ENCODE results near the gene HOXC10. TPM values are rescaled to one million over a fixed set of nuclear protein-coding genes. Genes with fewer than 3 reads are reported as not detected.

HOXC10 gene
- total RNA-seq, 2 experiments from 2014 or later: not detected

- ChIA-PET POLR2A (no interaction called here), CTCF (interaction anchor here (0.6 to 2.3 kb wide), 7 partner anchors 9 to 181 kb away, joined by 3 to 8 read pairs (median 3); no protein-coding TSS in a partner anchor)
- H3K27ac Mint-ChIP-seq: no peak overlapping the region
- no peaks in the 10 kb centered on the region for H3K36me3 Mint-ChIP-seq (ENCODE audit: low read depth)
- H3K4me1 Mint-ChIP-seq: peaks cover 20% of the 10 kb centered on the region
- no peak overlapping the region for H3K4me3 Mint-ChIP-seq
- no peaks in the 10 kb centered on the region for H3K9me3 Mint-ChIP-seq
- H3K27me3 Mint-ChIP-seq: peaks cover 87% of the 10 kb centered on the region
- DNase-seq: no peak
Measured at GRCh38 chr12:54026640-54027441, 41.9 kb downstream of the HOXC10 start.

GRCh38 chr12:54027442-54027786, 42.5 kb downstream of the HOXC10 start:
- Mint-ChIP-seq H3K4me3 (no peak overlapping the region), H3K9me3 (no peaks in the 10 kb centered on the region), H3K4me1 (peaks cover 20% of the 10 kb centered on the region), H3K27me3 (peaks cover 87% of the 10 kb centered on the region), H3K36me3 (ENCODE audit: low read depth) (no peaks in the 10 kb centered on the region), H3K27ac (no peak overlapping the region)
- DNase-seq: no peak
- ChIA-PET CTCF (interaction anchor here (1.1 to 2.3 kb wide), 4 partner anchors 11 to 174 kb away, joined by 3 to 8 read pairs (median 3); no protein-coding TSS in a partner anchor), POLR2A (no interaction called here)

GRCh38 chr12:54028314-54029201, 43.6 kb downstream of the HOXC10 start, which contains the start of gene HOXC6:
Gene HOXC6 (plus strand): TSS chr12:54028440. CDS start chr12:54028522, 82 bp downstream.
- ChIA-PET CTCF (interaction anchor here (1.1 to 2.3 kb wide), 5 partner anchors 16 to 172 kb away, joined by 3 to 8 read pairs (median 4); partner anchors contain the start of gene SMUG1), POLR2A (no interaction called here)
- peaks cover 87% of the 10 kb centered on the region for H3K27me3 Mint-ChIP-seq
- peaks cover 27% of the 10 kb centered on the region for H3K4me1 Mint-ChIP-seq
- H3K27ac Mint-ChIP-seq: no peak within 1 kb of the TSS
- no peaks in the 10 kb centered on the region for H3K36me3 Mint-ChIP-seq (ENCODE audit: low read depth)
- H3K4me3 Mint-ChIP-seq: no peak within 1 kb of the TSS
- H3K9me3 Mint-ChIP-seq: no peaks in the 10 kb centered on the region
- no peak for DNase-seq

- peaks cover 32% of the 10 kb centered on the region for H3K4me1 Mint-ChIP-seq
- no peak overlapping the region for H3K4me3 Mint-ChIP-seq
- POLR2A ChIA-PET: no interaction called here
- H3K27me3 Mint-ChIP-seq: peaks cover 84% of the 10 kb centered on the region
- no peaks in the 10 kb centered on the region for H3K9me3 Mint-ChIP-seq
- CTCF ChIA-PET: interaction anchor here (1.1 to 3.2 kb wide), 6 partner anchors 15 to 177 kb away, joined by 3 to 16 read pairs (median 4); partner anchors contain the start of gene SMUG1
- no peak for DNase-seq
- H3K36me3 Mint-ChIP-seq (ENCODE audit: low read depth): no peaks in the 10 kb centered on the region
- no peak overlapping the region for H3K27ac Mint-ChIP-seq
Measured at GRCh38 chr12:54029529-54030441, 44.8 kb downstream of the HOXC10 start.

- POLR2A ChIA-PET: no interaction called here
- peaks cover 85% of the 10 kb centered on the region for H3K27me3 Mint-ChIP-seq
- no peak overlapping the region for H3K4me3 Mint-ChIP-seq
- CTCF ChIA-PET: interaction anchor here (1.0 to 3.2 kb wide), 6 partner anchors 24 to 186 kb away, joined by 3 to 29 read pairs (median 20); partner anchors contain the start of gene HOXC4
- DNase-seq: no peak
- H3K9me3 Mint-ChIP-seq: no peaks in the 10 kb centered on the region
- H3K36me3 Mint-ChIP-seq (ENCODE audit: low read depth): no peaks in the 10 kb centered on the region
- no peak overlapping the region for H3K27ac Mint-ChIP-seq
- peaks cover 35% of the 10 kb centered on the region for H3K4me1 Mint-ChIP-seq
Measured at GRCh38 chr12:54030442-54030801, 45.5 kb downstream of the HOXC10 start.

- Mint-ChIP-seq H3K27me3 (peaks cover 85% of the 10 kb centered on the region), H3K27ac (no peak overlapping the region), H3K9me3 (no peaks in the 10 kb centered on the region), H3K4me1 (peaks cover 32% of the 10 kb centered on the region), H3K36me3 (ENCODE audit: low read depth) (no peaks in the 10 kb centered on the region), H3K4me3 (no peak overlapping the region)
- ChIA-PET CTCF (interaction anchor here (0.6 to 3.2 kb wide), 8 partner anchors 23 to 232 kb away, joined by 3 to 29 read pairs (median 10); partner anchors contain the start of gene HOXC4), POLR2A (interaction anchor here (0.7 kb wide), 1 partner anchor 164 kb away, joined by 3 read pairs; no protein-coding TSS in a partner anchor)
- DNase-seq: no peak
Measured at GRCh38 chr12:54030889-54031471, 46.0 kb downstream of the HOXC10 start.

GRCh38 chr12:54031480-54031879, 46.5 kb downstream of the HOXC10 start:
- ChIA-PET POLR2A (interaction anchor here (0.7 to 1.4 kb wide), 2 partner anchors 160 to 163 kb away, joined by 3 to 7 read pairs; no protein-coding TSS in a partner anchor), CTCF (interaction anchor here (0.6 to 3.2 kb wide), 17 partner anchors 8 to 232 kb away, joined by 3 to 29 read pairs (median 4); partner anchors contain the start of gene HOXC4)
- Mint-ChIP-seq H3K27me3 (peaks cover 86% of the 10 kb centered on the region), H3K9me3 (no peaks in the 10 kb centered on the region), H3K27ac (no peak overlapping the region), H3K36me3 (ENCODE audit: low read depth) (no peaks in the 10 kb centered on the region), H3K4me1 (peaks cover 32% of the 10 kb centered on the region), H3K4me3 (no peak overlapping the region)
- DNase-seq: no peak

GRCh38 chr12:54032086-54032619, 47.2 kb downstream of the HOXC10 start:
- no peak overlapping the region for H3K4me3 Mint-ChIP-seq
- no peaks in the 10 kb centered on the region for H3K36me3 Mint-ChIP-seq (ENCODE audit: low read depth)
- peaks cover 27% of the 10 kb centered on the region for H3K4me1 Mint-ChIP-seq
- ChIA-PET POLR2A (interaction anchor here (1.4 kb wide), 1 partner anchor 159 kb away, joined by 7 read pairs; no protein-coding TSS in a partner anchor), CTCF (interaction anchor here (0.6 to 3.2 kb wide), 36 partner anchors 8 to 530 kb away, joined by 3 to 29 read pairs (median 5); partner anchors contain the start of genes HOXC12, HOXC4, HOXC8 and SMUG1)
- no peaks in the 10 kb centered on the region for H3K9me3 Mint-ChIP-seq
- peak overlapping the region; percentile 28 for H3K27ac Mint-ChIP-seq
- H3K27me3 Mint-ChIP-seq: peaks cover 86% of the 10 kb centered on the region
- DNase-seq: no peak

- no peaks in the 10 kb centered on the region for H3K36me3 Mint-ChIP-seq (ENCODE audit: low read depth)
- POLR2A ChIA-PET: interaction anchor here (1.4 kb wide), 1 partner anchor 159 kb away, joined by 7 read pairs; no protein-coding TSS in a partner anchor
- peak; percentile 67 for DNase-seq
Measured at GRCh38 chr12:54032627-54033100, 47.7 kb downstream of the HOXC10 start, which contains the start of gene HOXC5. Gene HOXC5 (plus strand): TSS chr12:54033050. CDS start chr12:54033123, 73 bp downstream.

GRCh38 chr12:54033106-54033979, 48.4 kb downstream of the HOXC10 start:
- H3K27me3 Mint-ChIP-seq: peaks cover 85% of the 10 kb centered on the region

More at GRCh38 chr12:54032627-54033100, 47.7 kb downstream of the HOXC10 start, which contains the start of gene HOXC5:
- Mint-ChIP-seq H3K4me3 (peak within 1 kb of the TSS; percentile 32), H3K4me1 (peaks cover 27% of the 10 kb centered on the region), H3K27me3 (peaks cover 86% of the 10 kb centered on the region), H3K27ac (peak within 1 kb of the TSS; percentile 28), H3K9me3 (no peaks in the 10 kb centered on the region)
- CTCF ChIA-PET: interaction anchor here (0.6 to 3.2 kb wide), 40 partner anchors 8 to 530 kb away, joined by 3 to 29 read pairs (median 4); partner anchors contain the start of genes HOXC10, HOXC12, HOXC4 and HOXC8

More at GRCh38 chr12:54033106-54033979, 48.4 kb downstream of the HOXC10 start:
- H3K4me3 Mint-ChIP-seq: peak overlapping the region; percentile 32
- no peaks in the 10 kb centered on the region for H3K36me3 Mint-ChIP-seq (ENCODE audit: low read depth)
- DNase-seq: no peak
- H3K27ac Mint-ChIP-seq: no peak overlapping the region
- no peaks in the 10 kb centered on the region for H3K9me3 Mint-ChIP-seq
- POLR2A ChIA-PET: interaction anchor here (1.4 kb wide), 1 partner anchor 158 kb away, joined by 7 read pairs; no protein-coding TSS in a partner anchor
- peaks cover 25% of the 10 kb centered on the region for H3K4me1 Mint-ChIP-seq
- CTCF ChIA-PET: interaction anchor here (0.6 to 3.2 kb wide), 28 partner anchors 8 to 416 kb away, joined by 3 to 29 read pairs (median 5); partner anchors contain the start of genes HOXC10, HOXC12, HOXC4 and HOXC8

All from activated CD4-positive, alpha-beta T cell treated with anti-CD3 and anti-CD28 coated beads, Interleukin-2, amount 10 ng/mL, durations not matched to agents 7 days and 5 days (primary cell).